Measurements from ENCODE around the gene AIG1.

- no peak for TF ChIP-seq CTCF (conservative IDR thresholded peaks at IDR 0.05; ENCODE audit: low read depth, low read length)
- no peak for TF ChIP-seq RFX5 (IDR thresholded peaks at IDR 0.05; ENCODE audit: low read depth, low read length)
- no peak for TF ChIP-seq MAZ (IDR thresholded peaks at IDR 0.05; ENCODE audit: borderline replicate concordance, low read depth, low read length)
- no peak for TF ChIP-seq RAD21 (IDR thresholded peaks at IDR 0.05; ENCODE audit: low read length)
- TF ChIP-seq POLR2A (IDR thresholded peaks at IDR 0.05; ENCODE audit: low read depth, low read length), result no peak
- TF ChIP-seq CEBPB (IDR thresholded peaks at IDR 0.05; ENCODE audit: low read depth, low read length), result no peak
- TF ChIP-seq, protein P1, sequence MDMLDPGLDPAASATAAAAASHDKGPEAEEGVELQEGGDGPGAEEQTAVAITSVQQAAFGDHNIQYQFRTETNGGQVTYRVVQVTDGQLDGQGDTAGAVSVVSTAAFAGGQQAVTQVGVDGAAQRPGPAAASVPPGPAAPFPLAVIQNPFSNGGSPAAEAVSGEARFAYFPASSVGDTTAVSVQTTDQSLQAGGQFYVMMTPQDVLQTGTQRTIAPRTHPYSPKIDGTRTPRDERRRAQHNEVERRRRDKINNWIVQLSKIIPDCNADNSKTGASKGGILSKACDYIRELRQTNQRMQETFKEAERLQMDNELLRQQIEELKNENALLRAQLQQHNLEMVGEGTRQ (IDR thresholded peaks at IDR 0.05; ENCODE audit: low read depth, low read length), result no peak
- no peak for TF ChIP-seq BHLHE40 (IDR thresholded peaks at IDR 0.05; ENCODE audit: low read depth, low read length)
- no peak for TF ChIP-seq ELK1 (IDR thresholded peaks at IDR 0.05; ENCODE audit: borderline replicate concordance, low read depth, low read length)
- no peak for TF ChIP-seq MXI1 (IDR thresholded peaks at IDR 0.05; ENCODE audit: borderline replicate concordance, low read depth, low read length)
- TF ChIP-seq CHD1 (IDR thresholded peaks at IDR 0.05; ENCODE audit: low read depth, low read length), result no peak
- no peak for TF ChIP-seq RCOR1 (IDR thresholded peaks at IDR 0.05; ENCODE audit: insufficient replicate concordance, low read length)
- no peak for TF ChIP-seq FOS (IDR thresholded peaks at IDR 0.05; ENCODE audit: low read depth, low read length)
Measured at GRCh38 chr6:143270026-143270425, 209.3 kb downstream of the AIG1 start.
